Activated CD4-positive, alpha-beta T cell treated with anti-CD3 and anti-CD28 coated beads, Interleukin-2, amount 50 U/mL, for 48 hours (primary cell): ENCODE measurements around the gene BGN.

Experiments used
- DNase-seq, 2 experiments: peaks; one replicate each; pipeline ENCODE4 v3.0.0-alpha.2; 2020

Gene BGN

DNA sequence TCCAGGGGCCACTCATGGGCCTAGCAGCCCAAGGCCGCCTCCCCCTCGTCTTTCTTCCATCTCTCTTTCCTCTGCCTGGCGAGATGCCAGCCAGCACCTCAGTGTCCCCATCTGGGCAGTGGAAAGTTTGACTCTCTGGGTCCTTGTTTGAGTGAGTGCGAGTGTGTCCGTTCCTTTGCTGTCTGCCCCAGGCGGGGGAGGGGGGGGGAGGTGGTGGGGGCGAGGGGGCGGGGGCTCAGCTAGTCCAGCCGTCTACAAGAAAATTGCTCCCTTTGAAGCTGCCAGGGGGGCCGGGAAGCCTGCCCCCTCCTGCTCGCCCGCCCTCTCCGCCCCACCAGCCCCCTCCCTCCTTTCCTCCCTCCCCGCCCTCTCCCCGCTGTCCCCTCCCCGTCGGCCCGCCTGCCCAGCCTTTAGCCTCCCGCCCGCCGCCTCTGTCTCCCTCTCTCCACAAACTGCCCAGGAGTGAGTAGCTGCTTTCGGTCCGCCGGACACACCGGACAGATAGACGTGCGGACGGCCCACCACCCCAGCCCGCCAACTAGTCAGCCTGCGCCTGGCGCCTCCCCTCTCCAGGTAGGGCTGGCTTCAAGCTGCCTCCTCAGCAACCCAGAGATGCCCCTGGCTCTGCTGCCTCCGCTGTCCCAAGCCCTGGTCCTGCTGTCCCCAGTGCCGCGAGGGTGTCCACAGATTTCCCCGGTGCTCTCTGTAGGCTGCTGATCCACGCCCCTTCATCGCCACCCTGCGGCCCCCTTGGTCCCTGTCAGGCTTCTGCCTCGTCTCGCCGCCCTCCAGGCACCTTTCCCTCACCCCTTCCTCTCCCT is at the start of gene BGN:
Gene BGN, plus strand, starts transcription at position 440 of the 821 bp plus-strand sequence. CDS start 9,652 bp downstream, outside the sequence.
- no peak for DNase-seq

DNA sequence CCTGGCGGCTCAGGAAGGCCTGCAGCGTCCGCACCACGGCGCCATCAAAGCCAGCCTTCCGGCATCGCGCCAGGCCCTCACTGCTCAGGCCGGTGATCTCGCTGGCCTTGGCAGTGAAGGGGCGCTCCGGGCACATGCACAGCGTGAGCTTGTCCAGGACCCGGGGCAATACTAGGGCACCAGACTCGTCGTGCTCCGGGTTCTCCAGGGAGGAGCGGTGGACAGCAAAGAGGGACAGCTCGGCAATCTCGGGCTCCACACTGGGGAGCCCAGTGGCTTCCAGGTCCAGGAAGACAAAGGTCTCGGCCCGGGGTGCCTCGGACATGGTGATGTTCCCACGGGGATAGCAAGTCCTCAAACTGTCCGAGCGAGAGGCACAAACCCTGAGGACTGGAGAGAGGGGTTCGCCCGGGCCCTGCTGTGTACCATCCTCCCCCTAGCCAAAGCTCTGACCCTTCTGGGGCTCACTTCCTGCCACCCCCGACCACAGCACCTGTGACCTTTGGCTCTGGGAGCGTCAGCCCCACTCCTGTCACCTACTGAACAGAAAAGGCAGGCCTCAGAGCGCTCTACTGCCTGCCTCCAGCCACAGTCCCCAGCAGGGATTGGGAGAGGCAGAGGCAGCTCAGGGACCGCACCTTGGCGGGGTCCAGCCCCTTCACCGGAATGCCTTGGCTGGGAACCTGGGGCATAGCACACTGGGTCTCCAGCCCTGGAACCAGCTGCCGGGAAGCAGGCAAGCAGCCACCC is 49.5 kb upstream of the BGN start:
- no peak for DNase-seq

DNA sequence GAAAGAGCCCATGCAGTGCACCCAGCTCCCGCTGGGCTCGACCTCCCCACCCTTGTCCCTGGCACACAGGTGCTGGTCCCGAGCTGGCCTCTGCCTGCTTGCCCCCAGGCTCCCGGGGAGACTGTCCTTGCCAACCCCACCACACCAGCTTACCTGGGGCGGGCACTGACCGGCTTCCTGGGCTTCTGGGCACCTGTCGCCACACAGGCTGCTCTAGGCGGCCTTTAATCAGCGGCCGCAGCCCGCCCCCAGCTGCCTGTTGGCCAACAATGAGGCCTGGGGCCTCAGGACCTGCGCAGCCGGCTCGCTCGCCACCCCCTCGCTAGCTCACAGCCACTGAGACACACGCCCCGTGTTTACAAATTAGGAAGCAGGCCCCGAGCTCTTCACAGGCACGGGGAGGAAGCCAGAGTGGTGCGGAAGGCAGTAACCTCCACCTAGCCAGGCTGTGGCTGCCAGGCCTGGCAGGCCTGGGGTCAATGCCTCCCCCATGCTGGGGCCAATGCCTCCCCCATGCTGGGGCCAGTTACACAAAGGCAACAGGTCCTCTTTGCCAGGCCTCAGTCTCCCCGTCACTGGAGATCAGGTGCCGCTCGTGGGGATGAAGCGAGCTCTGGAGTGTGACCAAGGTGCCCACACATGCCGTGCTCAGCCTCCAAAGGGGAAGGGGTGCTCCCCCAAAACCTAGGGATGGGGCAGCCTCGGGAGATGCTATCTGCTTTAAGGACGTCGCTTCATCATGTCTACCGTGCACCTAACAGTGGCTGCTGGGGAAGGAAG is 48.7 kb upstream of the BGN start, which contains the start of gene TREX2:
Gene TREX2, minus strand, starts transcription at position 201 of the 780 bp plus-strand sequence. CDS start 626 bp downstream, outside the sequence.
- DNase-seq: no peak

DNA sequence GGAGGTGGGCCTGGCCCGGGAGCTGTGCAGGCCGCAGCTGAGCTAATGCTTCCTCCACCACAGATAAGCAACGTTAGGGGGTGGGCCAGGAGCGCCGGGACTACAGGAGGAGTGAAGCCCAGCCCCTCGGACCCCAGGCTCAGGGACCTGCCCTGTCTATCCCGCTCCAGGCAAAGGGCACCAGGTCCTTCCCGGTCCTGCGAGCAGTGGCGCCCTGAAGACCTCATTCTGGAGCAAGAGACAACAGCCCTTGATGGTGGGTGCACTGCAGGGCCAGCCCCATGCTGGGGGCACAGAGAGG is 48.2 kb upstream of the BGN start:
- no peak for DNase-seq

DNA sequence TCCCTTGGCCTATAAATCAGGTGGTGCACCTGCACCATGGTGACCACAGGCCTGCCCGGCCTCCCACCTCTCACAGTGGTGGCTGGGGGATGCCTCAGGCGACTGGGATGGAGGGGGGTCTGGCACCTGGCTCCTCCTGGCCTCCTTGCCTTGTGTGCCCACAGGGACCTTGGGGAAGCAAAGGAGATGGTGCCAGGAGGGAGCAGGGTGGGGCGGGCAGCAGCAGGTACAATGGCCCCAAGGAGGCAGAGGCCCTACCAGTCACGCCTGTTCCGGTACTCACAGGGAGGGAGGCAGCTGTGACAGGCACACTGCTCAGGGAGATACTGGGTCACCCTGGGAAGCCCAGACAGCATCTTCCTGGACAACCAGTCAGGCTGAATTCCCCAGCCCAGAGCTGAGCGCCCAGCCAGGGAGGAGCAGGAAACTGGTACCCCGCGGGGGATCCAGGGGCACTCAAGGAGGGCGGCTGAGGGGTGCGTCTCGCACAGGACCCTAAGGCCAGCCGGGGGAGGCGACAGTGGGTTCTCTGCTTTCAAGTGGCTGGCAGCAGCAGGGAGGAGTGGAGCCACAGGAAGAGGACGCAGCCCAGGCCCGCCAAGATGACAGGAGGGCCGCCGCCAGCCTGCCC is 47.7 kb upstream of the BGN start:
- no peak for DNase-seq

DNA sequence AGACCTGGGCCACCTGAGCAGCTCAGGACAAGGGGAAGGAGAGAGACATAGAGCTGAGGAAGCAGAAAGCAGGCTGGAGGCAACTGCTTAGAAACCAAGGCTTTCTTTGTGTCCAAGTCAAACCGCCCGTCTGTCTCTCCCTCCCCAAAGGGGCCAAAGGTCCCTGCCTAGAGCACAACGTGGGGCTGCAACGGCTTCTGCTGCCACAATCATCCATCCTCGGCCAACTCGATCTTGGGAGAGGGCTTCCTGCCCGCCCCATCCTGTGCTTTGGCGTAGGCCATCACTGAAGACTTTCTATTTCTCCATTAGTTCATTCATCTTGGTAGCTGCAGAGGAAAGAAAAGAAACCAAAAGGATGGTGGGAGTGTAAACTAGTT is 47.2 kb upstream of the BGN start:
- no peak for DNase-seq

DNA sequence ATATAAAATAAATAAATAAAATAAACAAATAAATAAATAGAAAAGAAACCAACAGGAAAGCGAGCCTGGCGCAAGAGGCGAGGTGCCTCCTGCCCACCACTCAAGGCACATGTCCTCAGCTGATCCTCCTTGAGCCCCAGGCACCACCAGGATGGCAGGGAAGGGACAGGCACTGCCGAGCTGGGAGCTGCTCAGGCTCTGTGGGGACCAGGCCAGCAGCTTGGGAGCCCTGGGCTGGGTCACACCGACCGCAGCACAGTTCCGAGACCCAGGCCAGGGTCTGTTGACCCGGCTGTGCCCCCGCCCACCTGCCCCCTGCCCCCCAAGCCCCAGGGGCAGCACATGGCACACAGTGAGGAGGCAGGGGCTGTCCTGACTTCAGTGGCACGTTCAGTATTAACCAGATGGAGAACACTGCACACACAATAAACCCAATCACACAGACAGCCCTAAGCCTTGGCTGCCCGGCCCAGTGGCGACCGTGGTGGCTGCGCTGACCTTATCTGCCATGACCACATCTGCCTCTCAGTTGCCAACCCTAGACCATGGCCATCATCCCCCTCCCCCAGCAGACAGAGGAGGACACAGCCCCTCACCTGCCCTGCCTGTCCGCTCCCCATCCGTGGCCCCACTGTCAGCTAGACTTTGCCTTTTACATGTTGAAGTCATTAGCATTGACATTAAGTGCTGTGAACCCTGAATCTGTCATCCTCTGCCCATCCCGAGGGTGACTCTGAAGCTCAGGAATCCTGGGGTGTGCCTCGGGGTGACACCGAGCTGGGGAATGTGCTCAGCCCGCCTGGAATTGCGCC is 46.0 kb upstream of the BGN start:
- no peak for DNase-seq

DNA sequence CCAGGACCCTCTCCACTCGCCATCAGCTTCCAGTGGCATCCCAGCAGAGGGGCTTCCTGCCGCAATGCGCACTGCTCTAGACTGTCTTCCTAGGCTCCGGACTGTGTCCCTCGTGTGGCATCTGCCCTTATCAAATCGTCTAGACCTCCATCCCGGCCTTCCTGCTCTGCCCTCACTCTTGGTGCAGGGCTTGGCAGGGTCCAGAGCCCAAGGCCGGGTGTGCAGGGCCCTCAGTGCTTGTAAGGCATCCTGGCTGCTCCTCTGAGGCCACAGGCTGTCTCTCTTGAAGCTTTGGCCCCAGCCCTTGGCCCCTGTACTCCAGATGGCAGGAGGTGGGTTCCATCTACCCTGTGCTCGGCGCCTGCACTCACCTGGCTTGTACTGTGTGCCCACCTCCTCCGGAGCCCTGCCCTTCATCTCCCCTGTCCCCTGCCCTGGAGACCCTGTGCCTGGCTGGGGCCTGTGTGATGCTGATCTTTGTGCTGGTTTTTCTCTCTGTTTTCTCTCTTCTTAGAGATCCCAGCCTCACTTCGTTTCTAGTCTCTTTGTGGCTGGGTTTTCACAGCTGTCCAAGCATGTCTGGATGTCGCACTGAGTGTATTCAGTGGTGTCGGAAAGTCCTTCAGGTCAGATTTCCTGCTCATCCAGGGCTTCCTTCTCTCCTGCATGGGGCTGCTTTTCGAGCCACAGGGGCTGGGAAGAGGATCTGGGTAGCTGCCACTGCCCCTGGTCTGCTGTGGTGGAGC is 45.2 kb upstream of the BGN start:
- DNase-seq: no peak

DNA sequence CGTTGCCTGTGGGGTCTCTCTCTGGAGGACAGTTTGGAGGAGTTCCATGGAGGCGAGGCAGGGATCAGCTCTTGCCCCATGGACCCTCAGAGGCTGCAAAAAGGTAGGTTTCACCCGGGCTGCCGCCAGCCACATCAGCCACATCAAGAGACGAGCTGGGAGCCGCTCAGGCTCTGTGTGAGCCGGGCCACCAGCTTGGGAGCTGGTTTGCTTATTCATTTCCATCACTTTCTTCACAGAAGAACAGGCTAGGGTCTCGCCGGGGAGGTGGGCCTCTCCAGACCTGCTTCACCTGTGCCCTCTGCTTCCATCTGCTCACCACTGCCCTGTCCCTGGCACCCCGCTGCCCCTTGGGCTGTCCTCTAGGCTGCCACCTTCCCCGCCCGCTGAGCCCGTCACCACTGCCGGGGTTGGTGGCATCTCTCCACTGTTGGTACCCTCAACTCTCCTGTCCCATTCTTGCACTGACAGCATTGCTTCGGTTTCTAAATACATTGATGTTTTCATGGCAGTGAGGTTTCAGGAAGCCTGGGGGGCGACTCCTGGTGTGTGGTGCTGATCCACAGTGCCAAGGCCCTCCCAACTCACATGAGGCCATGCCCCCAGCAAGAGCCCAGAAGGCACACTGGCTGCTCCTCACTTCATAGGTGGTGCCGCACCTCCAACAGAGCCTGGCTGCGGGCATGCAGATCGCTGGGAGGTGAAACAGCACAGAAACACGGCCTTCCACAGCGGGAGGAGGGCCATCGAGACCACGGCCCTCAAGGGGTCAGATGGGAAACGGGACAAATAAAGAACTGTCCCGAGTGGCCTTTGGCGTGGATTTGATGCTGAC is 44.4 kb upstream of the BGN start:
- no peak for DNase-seq

DNA sequence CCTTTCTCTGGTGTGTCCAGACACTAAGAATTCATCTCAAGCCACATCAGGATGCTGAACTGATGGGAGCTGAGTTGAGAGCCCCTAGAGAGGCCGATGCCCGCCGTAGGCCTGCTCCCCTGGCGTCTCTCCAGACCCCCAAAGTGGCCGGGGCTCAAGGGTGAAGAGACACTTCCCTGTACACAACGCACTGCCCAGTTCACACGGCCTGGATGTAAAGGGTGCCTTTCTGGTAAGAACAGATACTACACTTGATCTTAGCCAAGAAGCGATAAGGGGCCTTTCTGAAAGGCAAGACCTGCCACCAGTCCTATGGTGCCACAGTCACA is 43.9 kb upstream of the BGN start:
- DNase-seq: no peak

DNA sequence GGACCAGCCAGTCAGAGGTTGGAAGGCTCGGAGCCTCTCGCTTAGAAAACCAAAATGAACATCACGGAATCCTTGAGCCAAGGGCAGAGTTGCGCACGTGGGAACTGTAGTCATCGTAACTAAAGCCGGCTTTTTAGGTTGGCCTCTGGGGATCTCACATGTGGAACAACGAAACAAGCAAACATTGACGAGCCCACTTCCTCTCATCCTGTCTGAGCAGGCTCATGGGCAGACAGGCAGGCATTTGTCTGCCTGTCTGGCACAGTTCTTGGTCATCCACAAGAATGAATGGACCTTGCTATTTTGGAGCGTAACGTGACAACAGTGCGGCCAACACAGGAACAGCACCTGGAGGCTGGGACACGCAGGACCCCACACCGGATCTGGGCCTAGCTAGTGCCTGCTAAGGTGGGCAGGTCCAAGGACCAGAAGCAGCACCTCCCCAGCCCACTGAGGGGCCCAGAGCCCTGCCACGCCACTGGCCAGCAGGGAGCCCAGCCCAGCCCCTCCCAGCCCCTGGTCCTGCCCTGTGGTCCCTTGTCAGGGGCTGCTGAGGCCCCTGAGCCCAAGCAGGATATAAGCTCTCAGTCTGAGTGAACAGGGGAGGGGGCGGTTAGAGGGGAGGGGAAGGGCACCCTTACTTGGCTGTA is 39.8 kb upstream of the BGN start:
- DNase-seq: no peak

DNA sequence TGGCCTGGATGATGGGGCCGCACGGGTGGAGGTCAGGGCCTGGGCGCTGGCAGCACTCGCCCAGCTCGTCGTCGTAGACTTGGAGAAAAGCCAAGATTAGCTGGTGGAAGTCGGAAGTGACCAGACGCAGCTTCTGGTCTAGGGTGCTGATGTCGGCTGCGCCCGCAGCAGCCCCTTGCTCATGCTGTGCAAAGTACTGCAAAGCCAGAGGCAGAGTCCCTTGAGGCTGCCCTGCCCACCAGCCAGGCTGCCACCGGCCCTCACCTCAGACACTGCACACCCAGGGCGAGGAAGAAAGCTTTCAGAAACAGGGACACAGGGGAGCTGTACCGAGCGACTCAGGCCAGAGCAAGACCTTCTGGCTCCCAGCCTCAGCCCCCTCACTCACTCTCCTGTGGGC is 39.2 kb upstream of the BGN start:
- DNase-seq: no peak

DNA sequence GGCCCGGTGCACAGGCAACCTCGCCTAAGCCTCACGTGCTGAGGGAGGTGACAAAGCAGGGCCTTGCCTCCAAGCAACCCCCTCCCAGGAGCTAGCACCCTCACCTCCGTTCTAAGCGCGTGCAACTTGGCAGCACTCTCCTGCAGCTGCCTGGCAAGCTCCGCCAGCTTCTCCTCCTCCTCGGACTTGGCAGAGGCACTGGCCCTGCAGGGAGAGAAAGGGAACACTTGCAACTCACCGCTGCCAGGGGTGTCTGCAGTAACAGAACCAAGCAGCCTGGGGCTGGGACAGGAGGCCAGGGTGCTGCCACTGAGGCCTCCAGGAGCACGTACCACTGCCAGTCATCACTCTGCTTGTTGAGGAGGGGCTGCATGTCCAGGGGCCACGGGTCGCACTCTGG is 38.6 kb upstream of the BGN start:
- no peak for DNase-seq

DNA sequence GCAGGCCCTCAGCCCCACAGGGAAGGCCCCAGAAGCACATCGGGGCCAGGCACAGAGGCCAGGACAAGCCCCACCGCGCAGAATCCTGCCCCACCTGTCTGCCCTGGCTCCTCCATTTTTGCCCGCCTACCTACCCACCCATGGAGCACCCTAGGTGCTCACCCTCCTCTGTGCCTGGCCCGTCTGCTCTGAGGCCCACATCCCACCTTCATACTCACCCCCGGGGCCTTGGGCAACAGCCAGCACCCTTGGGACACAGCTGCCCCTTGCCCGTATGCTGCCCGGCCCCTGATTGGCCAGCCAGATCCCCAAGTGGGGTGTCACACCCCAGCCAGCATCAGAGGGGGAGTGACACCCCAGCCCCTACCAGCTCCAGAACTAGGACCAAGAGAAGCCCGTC is 38.1 kb upstream of the BGN start:
- no peak for DNase-seq

DNA sequence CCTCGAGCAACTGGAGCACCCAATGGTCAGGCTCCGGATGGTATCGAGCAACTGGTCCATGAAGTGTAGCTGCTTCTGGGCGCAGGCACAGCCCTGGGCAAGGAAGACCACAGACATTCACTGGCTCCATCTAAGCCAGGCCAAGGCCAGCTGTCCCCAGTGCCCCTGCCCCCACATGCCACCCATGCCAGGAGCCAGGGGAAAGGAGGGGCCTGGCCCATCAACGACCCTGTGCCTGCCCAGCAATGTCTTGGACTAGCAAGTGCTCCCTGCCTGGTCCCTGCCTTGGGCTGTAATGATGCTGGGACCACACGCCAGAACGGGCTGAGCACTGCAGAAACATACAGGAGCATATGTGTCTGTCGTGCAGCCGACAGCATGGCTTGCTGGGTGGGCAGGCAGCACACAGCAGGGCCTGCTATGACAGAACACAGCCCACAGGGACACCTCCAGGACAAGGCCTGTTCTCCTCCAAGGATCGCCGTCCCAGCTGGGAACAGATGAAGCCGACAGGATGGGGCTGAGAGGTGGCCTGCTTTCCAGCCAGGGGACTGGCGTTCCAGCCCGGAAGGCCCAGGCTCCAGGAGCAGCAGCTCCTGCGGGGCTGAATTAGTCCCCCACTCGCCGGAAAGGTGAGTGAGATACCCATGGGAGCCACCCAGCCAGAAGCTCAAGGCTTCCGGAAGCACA is 37.5 kb upstream of the BGN start:
- no peak for DNase-seq

DNA sequence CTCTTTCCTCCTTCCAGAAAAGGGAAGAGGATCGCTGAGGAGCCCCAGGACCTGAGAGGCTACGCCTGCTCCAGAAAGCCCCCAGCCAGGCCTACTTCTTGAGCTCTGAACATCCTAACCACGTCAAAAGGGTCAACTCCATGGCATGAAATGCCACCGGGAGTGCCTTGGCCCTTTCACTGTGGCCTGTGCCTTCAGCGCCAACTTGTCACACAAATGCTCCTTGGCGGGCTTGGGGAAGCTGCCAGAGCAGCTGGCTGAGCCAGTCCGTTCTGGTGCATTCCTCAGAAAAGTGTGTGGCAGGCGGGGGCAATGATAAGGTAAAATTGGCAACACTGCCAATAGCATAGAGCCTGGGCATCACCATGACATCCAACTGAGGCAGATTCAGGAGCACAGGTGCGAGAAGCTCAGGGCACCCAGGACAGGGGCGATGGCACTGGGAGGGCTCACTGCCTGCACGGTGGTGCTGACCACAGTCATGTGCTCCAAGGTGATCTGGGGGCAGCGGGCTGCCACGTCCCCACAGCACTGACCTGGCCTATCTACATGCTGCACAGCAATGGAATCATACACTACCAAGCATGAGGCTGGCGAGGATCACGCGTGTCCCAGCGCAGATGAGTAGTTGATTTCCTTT is 36.8 kb upstream of the BGN start:
- DNase-seq: no peak

DNA sequence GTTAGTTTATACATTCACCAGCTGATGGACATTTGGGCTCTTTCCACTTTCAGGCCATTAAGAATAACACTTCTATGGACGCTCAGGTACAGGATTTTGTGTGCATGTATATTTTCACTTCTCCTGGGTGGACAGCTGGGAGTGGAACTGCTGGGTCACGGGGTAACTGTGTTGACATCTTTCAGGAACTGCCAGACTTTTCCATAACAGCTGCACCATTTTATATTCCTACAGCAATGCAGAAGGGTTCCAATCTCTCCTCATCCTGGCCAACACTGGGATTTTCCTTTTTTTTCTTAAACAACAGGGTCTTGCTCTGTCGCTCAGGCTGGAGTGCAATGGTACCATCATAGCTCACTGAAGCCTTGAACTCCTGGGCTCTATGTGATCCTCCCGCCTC is 36.3 kb upstream of the BGN start:
- DNase-seq: no peak

DNA sequence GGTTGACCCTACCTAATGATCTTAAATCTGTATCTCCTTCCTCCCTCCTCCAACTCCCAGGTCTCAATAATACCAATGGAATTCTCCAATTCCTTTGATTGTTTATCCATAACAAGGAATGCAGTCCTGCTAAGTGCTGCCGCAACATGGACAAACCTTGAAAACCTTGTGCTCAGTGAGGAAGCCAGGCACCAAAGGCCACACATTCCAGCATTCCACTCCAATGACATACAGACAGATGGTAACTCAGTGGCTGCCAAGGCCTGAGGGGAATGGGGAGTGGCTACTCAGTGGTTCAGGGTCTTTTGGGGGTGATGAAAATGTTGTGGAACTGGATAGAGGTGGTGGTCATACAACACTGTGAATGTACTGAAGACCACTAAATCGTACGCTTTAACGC is 34.8 kb upstream of the BGN start:
- DNase-seq: no peak

DNA sequence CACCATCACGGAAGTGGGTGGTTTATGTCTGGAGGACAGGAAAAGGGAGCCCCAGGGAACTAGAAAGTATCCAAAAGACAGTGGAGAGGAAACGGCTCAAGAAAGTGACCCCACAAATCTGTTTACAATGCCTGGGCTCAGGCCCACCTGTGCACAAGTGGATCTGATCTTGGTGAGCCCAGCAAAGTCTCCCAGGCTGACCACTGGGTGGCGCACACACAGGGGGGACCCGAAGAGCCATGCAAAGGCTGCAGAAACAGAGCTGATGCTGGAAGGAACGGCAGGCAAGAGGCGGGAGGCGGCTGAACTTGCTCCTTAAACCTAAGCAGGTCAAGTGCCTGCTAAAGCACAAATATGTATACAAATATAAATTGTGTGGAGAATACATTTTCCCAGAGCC is 34.0 kb upstream of the BGN start:
- DNase-seq: peak; percentile 48 to 51
